Measurements from ENCODE around the gene METTL27. TPM values are rescaled to one million over a fixed set of nuclear protein-coding genes. Genes with fewer than 3 reads are reported as not detected.
"Not testable (repeated sequence)": the region's sequence is repeated elsewhere in the genome, so short reads cannot be mapped to it uniquely, and the experiment has no call there.

The METTL27 gene
- total RNA-seq, 1 donor from 2014 or later, result 13.5 TPM

DNA sequence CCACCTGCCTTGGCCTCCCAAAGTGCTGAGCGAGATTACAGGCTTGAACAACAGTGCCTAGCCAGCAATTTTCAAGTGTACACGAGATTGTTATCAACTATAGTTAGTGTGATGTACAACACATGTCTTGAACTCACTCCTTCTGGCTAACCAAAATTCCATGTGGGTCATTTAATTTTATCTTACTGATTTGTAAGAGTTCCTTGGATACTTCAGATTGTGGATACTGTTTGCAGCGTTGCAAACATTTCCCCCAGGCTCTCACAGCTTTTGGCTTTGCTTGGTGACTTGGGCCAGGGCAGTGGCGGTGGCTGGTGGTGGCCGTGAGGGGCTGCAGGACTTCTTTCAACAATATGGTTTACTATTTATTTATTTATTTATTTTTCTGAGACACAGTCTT lies 10.2 kb upstream of the METTL27 start:
- Mint-ChIP-seq H3K4me3 (ENCODE audit: low read depth) (no peak overlapping the region), H3K27me3 (peaks cover 10% of the 10 kb centered on the region), H3K4me1 (ENCODE audit: low read depth) (peaks cover 13% of the 10 kb centered on the region), H3K9me3 (ENCODE audit: low read depth) (no peaks in the 10 kb centered on the region), H3K27ac (peak overlapping the region; percentile 84), H3K36me3 (ENCODE audit: insufficient read depth) (no peaks in the 10 kb centered on the region)
- no peak for DNase-seq (ENCODE audit: low spot score, unreplicated experiment)
- TF ChIP-seq, protein P1, sequence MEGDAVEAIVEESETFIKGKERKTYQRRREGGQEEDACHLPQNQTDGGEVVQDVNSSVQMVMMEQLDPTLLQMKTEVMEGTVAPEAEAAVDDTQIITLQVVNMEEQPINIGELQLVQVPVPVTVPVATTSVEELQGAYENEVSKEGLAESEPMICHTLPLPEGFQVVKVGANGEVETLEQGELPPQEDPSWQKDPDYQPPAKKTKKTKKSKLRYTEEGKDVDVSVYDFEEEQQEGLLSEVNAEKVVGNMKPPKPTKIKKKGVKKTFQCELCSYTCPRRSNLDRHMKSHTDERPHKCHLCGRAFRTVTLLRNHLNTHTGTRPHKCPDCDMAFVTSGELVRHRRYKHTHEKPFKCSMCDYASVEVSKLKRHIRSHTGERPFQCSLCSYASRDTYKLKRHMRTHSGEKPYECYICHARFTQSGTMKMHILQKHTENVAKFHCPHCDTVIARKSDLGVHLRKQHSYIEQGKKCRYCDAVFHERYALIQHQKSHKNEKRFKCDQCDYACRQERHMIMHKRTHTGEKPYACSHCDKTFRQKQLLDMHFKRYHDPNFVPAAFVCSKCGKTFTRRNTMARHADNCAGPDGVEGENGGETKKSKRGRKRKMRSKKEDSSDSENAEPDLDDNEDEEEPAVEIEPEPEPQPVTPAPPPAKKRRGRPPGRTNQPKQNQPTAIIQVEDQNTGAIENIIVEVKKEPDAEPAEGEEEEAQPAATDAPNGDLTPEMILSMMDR (IDR thresholded peaks at IDR 0.05; ENCODE audit: unreplicated experiment), result no peak

DNA sequence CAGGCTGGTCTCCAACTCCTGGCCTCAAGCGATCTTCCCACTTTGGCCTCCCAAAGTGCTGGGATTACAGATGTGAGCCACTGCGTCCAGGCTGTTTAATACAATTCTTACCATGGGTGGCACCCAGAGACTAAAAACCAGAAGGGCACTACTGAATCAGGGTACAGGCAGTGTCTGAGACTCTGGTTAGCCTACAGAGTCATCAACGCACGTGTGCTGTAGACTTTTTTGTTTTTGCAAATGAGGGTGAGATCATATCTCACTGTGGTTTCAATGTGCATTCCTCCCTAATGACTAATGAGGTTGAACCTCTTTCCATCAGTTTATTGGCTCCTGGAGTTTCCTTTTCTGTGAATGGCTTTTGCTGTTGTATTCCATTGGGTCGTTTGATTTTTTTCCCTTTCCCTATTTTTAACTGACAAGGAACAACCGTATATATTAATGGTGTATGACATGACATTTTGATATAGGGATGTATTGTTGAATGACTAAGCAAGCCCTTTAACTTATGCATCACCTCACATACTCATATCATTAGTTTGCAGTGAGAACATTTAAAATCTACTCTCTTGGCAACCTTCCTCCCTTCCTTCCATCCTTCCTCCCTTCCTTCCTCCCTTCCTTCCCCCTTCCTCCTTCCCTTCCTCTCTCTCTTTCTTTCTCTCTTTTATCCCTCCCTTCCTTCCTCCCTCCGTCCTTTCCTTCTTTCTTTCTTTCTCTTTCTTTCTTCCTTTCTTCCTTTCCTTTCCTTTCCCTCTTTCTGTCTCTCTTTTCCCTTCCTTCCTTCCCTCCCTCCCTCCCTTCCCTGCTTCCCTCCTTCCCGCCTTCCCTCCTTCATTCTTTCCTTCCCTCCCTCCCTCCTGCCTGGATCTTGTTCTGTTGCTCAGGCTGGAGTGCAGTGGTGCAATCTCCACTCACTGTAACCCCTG lies 9.4 kb upstream of the METTL27 start:
- Mint-ChIP-seq H3K27ac (peak overlapping the region; percentile 84), H3K4me3 (ENCODE audit: low read depth) (no peak overlapping the region), H3K27me3 (peaks cover 5% of the 10 kb centered on the region), H3K9me3 (ENCODE audit: low read depth) (no peaks in the 10 kb centered on the region), H3K36me3 (ENCODE audit: insufficient read depth) (no peaks in the 10 kb centered on the region), H3K4me1 (ENCODE audit: low read depth) (peaks cover 13% of the 10 kb centered on the region)
- TF ChIP-seq, protein P1 (IDR thresholded peaks at IDR 0.05; ENCODE audit: unreplicated experiment), result no peak
- no peak for DNase-seq (ENCODE audit: low spot score, unreplicated experiment)

DNA sequence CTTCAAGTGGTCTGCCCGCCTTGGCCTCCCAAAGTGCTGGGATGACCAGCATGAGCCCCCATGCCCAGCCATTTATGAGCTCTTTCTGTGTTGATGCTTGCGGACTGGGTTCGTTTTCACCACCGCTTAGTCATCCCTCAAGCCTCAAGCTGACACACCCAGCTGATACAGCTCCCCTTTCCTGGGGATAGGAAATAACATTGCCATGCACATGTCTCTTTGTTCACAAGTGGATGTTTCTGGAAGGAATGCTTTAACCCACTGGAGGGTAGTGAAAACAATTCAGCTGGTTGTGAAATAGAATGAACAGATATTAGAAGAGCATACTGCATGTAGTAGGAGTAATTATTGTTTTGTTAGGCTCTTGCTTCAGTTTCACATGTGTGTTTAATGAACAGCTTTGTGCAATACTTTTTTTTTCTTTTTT lies 8.5 kb upstream of the METTL27 start:
- peaks cover 2% of the 10 kb centered on the region for H3K27me3 Mint-ChIP-seq
- H3K4me1 Mint-ChIP-seq (ENCODE audit: low read depth), result peaks cover 13% of the 10 kb centered on the region
- peak overlapping the region; percentile 76 for H3K27ac Mint-ChIP-seq
- no peaks in the 10 kb centered on the region for H3K9me3 Mint-ChIP-seq (ENCODE audit: low read depth)
- no peaks in the 10 kb centered on the region for H3K36me3 Mint-ChIP-seq (ENCODE audit: insufficient read depth)
- TF ChIP-seq, protein P1 (IDR thresholded peaks at IDR 0.05; ENCODE audit: unreplicated experiment), result no peak
- no peak overlapping the region for H3K4me3 Mint-ChIP-seq (ENCODE audit: low read depth)
- DNase-seq (ENCODE audit: low spot score, unreplicated experiment), result no peak

DNA sequence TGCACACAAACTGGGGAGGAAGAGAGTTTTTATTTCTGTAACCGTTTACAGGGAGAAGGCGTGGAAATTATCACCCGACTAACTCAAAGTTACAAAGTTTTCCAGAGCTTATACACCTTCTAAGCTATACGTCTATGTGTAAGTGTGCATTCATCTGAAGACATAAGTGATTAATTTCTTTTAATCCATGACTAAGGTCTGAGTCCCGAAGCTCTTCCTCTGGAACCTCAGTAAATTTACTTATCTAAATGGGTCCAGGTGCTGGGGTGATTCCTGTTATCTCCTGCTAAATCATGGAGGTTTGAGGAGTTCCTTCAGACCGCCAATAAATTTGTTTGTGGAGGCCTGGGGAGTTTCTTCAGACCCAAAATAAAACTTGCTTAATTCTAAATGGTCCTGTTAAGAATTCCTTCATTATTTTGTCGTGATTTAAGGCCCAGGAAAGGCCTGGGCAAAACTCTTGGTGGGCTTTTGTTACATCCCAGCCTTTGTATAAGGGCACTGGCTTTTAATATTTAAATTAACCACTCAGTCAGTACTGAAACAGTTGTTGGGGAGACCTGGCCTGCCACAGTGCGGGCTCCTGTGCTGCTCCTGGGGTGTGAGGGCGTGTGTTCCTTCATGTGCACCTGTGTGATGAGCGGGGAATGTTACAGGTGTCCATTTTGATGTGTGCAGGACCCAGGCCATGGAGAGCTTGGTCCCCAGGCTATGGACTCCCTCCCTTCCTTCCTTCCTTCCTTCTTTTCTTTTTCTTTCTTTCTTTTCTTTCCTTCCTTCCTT lies 5.8 kb upstream of the METTL27 start:
- TF ChIP-seq, protein P1 (IDR thresholded peaks at IDR 0.05; ENCODE audit: unreplicated experiment), result no peak
- Mint-ChIP-seq H3K36me3 (ENCODE audit: insufficient read depth) (no peaks in the 10 kb centered on the region), H3K27me3 (peaks cover 2% of the 10 kb centered on the region), H3K4me3 (ENCODE audit: low read depth) (no peak overlapping the region), H3K4me1 (ENCODE audit: low read depth) (peaks cover 27% of the 10 kb centered on the region), H3K9me3 (ENCODE audit: low read depth) (no peaks in the 10 kb centered on the region), H3K27ac (peak overlapping the region; percentile 37)
- DNase-seq (ENCODE audit: low spot score, unreplicated experiment), result no peak

DNA sequence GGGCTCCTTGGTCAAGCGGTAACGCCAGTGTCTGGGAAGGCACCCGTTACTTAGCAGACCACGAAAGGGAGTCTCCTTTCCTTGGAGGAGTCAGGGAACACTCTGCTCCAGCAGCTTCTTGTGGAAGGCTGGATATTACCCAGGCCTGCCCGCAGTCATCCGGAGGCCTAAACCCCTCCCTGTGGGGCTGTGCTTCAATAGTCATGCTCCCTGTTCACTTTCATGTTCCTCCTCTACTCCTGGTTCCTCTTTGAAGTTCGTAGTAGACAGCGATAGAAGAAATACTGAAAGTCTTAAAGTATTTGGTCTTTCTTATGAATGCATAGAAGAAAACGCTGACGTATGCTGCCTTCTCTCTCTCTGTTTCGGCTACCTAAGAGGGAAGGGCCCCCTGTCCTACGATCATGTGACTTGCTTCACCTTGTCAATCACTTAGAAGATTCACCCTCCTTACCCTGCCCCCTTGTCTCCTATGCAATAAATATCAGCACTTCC lies 3.4 kb upstream of the METTL27 start:
- DNase-seq (ENCODE audit: low spot score, unreplicated experiment); H3K4me3 Mint-ChIP-seq (ENCODE audit: low read depth); H3K9me3 Mint-ChIP-seq (ENCODE audit: low read depth); H3K36me3 Mint-ChIP-seq (ENCODE audit: insufficient read depth); H3K27ac Mint-ChIP-seq; H3K27me3 Mint-ChIP-seq: not testable (repeated sequence)
- peaks cover 16% of the 10 kb centered on the region for H3K4me1 Mint-ChIP-seq (ENCODE audit: low read depth)
